SK-N-MC (cell line): ENCODE measurements around the gene NLN.
"Not testable (repeated sequence)": the region's sequence is repeated elsewhere in the genome, so short reads cannot be mapped to it uniquely, and the experiment has no call there.

Experiments
- EZH2 ChIP-seq: fragments of 200-600 bp; sonication (generic); IDR thresholded peaks from one replicate; pipeline ENCODE4 v1.6.1; 2017; ENCODE audit warnings: antibody characterized with exemption
- FOXP2 ChIP-seq: optimal IDR thresholded peaks from 2 replicates; pipeline ENCODE3; 2011; ENCODE audit warnings: mild to moderate bottlenecking, moderate library complexity; ENCODE audit not compliant: insufficient read depth; ENCODE audit errors: extremely low read length, control extremely low read depth
- POLR2AphosphoS5 ChIP-seq: IDR thresholded peaks from 2 replicates; pipeline ENCODE4 v1.6.1; 2012; ENCODE audit warnings: mild to moderate bottlenecking, low read depth, low read length, borderline replicate concordance

DNA sequence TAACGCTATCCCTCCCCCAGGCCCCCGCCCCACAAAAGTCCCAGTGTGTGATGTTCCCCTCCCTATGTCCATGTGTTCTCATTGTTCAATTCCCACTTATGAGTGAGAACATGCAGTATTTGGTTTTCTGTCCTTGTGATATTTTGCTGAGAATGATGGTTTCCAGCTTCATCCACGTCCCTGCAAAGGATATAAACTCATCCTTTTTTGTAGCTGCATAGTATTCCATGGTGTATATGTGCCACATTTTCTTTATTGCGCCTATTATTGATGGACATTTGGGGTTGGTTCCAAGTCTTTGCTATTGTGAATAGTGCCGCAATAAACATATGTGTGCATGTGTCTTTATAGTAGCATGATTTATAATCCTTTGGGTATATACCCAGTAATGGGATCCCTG is 125.0 kb downstream of the NLN start:
- TF ChIP-seq EZH2, POLR2AphosphoS5, FOXP2: not testable (repeated sequence)
